H1 (cell line): Measurements from ENCODE around the gene ABTB1. TPM values are rescaled to one million over a fixed set of nuclear protein-coding genes. Genes with fewer than 3 reads are reported as not detected.

ENCODE experiments used
- CTCF ChIA-PET: fragments of 300-600 bp; sonication (Branson Sonifier 250); formaldehyde crosslinking; loops from one replicate; lab custom pipeline; 2021; ENCODE audit not compliant: partially characterized antibody; lab: Charles Lee
- POLR2A ChIA-PET: fragments of 300-600 bp; sonication (Branson Sonifier 250); formaldehyde crosslinking; loops from one replicate; lab custom pipeline; 2021; ENCODE audit warnings: inconsistent platforms; ENCODE audit not compliant: partially characterized antibody; lab: Charles Lee
- DNase-seq, 2 experiments: peaks; one replicate each; pipeline versions ENCODE4 v3.0.0 to v3.0.0-alpha.2; 2010 to 2022; ENCODE audit warnings: low spot score in 2 of 2, low read depth in 1 of 2, mixed read lengths in 1 of 2
- FAIRE-seq: peaks from 2 replicates; lab custom pipeline; 2011; peaks lifted over from hg19 to GRCh38; lab: Jason Lieb, UNC
- H2AFZ ChIP-seq: 2 replicates; pipeline ENCODE4 v1.8.1; 2012; ENCODE audit warnings: low read length, inconsistent platforms
- H2AK5ac ChIP-seq: 2 replicates; pipeline ENCODE4 v1.6.1; 2013; ENCODE audit warnings: low read depth, low read length
- H2BK120ac ChIP-seq: replicated peaks from 2 replicates; pipeline ENCODE3; 2013; ENCODE audit warnings: low read depth, low read length, inconsistent platforms
- H2BK12ac ChIP-seq: 2 replicates; pipeline ENCODE4 v1.6.1; 2013; ENCODE audit warnings: low read depth, low read length
- H2BK15ac ChIP-seq: 2 replicates; pipeline ENCODE4 v1.6.1; 2013; ENCODE audit warnings: low read length
- H2BK20ac ChIP-seq: 2 replicates; pipeline ENCODE4 v1.6.1; 2013; ENCODE audit warnings: low read length
- H2BK5ac ChIP-seq: 2 replicates; pipeline ENCODE4 v1.6.1; 2013; ENCODE audit warnings: low read depth, low read length
- H3K14ac ChIP-seq: 2 replicates; pipeline ENCODE4 v1.6.1; 2013; ENCODE audit warnings: inconsistent platforms; ENCODE audit not compliant: insufficient read length
- H3K18ac ChIP-seq: 2 replicates; pipeline ENCODE4 v1.6.1; 2013; ENCODE audit warnings: low read length; ENCODE audit errors: extremely low read depth
- H3K23ac ChIP-seq: 2 replicates; pipeline ENCODE4 v1.6.1; 2013; ENCODE audit warnings: inconsistent platforms; ENCODE audit not compliant: insufficient read length
- H3K23me2 ChIP-seq: 2 replicates; pipeline ENCODE4 v1.6.1; 2013; ENCODE audit warnings: low read depth, low read length
- H3K27ac ChIP-seq: 2 replicates; pipeline ENCODE4 v1.6.1; 2011; ENCODE audit warnings: low read depth, low read length, inconsistent platforms
- H3K27me3 ChIP-seq, 4 experiments: replicated peaks in 1 of 4; 1 replicate in 1 of 4; 2 replicates in 3 of 4; pipeline versions ENCODE4 v1.6.1 to v1.8.1; 2011 to 2013; ENCODE audit warnings: low read length in 3 of 4, mild to moderate bottlenecking in 3 of 4, inconsistent platforms in 2 of 4, mixed read lengths in 2 of 4, moderate library complexity in 1 of 4; ENCODE audit not compliant: control insufficient read depth in 3 of 4, insufficient read depth in 3 of 4; ENCODE audit errors: extremely low read depth in 1 of 4
- H3K36me3 ChIP-seq, 4 experiments: 2 replicates each; pipeline versions ENCODE4 v1.6.1 to v1.8.1; 2011 to 2013; ENCODE audit warnings: mild to moderate bottlenecking in 4 of 4, low read length in 3 of 4, moderate library complexity in 2 of 4, control low read depth in 1 of 4, inconsistent platforms in 1 of 4; ENCODE audit not compliant: insufficient read depth in 4 of 4, control insufficient read depth in 2 of 4
- H3K4ac ChIP-seq: replicated peaks from 2 replicates; pipeline ENCODE3; 2013; ENCODE audit warnings: low read length, low read depth, mixed read lengths, inconsistent platforms; ENCODE audit not compliant: insufficient read length
- H3K4me1 ChIP-seq, 4 experiments: replicated peaks in 1 of 4; 1 replicate in 1 of 4; 2 replicates in 3 of 4; pipeline versions ENCODE4 v1.6.1 to v1.8.1; 2011 to 2013; ENCODE audit warnings: low read length in 3 of 4, inconsistent platforms in 2 of 4, mixed read lengths in 1 of 4; ENCODE audit not compliant: insufficient read depth in 4 of 4, control insufficient read depth in 3 of 4
- H3K4me2 ChIP-seq, 2 experiments: 2 replicates each; pipeline versions ENCODE4 v1.6.1 to v1.8.1; 2011 to 2013; ENCODE audit warnings: low read depth in 2 of 2, low read length in 2 of 2, control low read depth in 1 of 2, inconsistent platforms in 1 of 2, mild to moderate bottlenecking in 1 of 2; ENCODE audit not compliant: insufficient read depth in 1 of 2
- H3K4me3 ChIP-seq, 4 experiments: fragments of 200-600, 300-600 bp in 1 of 4; sonication (generic), shearing (Covaris generic), sonication (Bioruptor Twin) in 1 of 4; 2 replicates each; pipeline versions ENCODE4 v1.5.1 to v1.8.1; 2011 to 2016; ENCODE audit warnings: low read length in 4 of 4, low read depth in 3 of 4, control low read depth in 2 of 4, inconsistent platforms in 2 of 4, mild to moderate bottlenecking in 2 of 4, mixed read lengths in 1 of 4, moderate library complexity in 1 of 4; ENCODE audit not compliant: insufficient read depth in 2 of 4; ENCODE audit errors: extremely low read depth in 1 of 4
- H3K56ac ChIP-seq: replicated peaks from 2 replicates; pipeline ENCODE3; 2013; ENCODE audit warnings: low read depth, mild to moderate bottlenecking, mixed read lengths, low read length, inconsistent platforms; ENCODE audit not compliant: insufficient read length
- H3K79me1 ChIP-seq: 2 replicates; pipeline ENCODE4 v1.6.1; 2013; ENCODE audit warnings: low read depth, low read length, control low read depth
- H3K79me2 ChIP-seq, 2 experiments: 2 replicates each; pipeline versions ENCODE4 v1.6.1 to v1.8.1; 2012 to 2013; ENCODE audit warnings: low read length in 2 of 2, mild to moderate bottlenecking in 2 of 2, inconsistent platforms in 1 of 2; ENCODE audit not compliant: insufficient read depth in 2 of 2, control insufficient read depth in 1 of 2
- H3K9ac ChIP-seq, 4 experiments: replicated peaks in 1 of 4; 1 replicate in 1 of 4; 2 replicates in 3 of 4; pipeline versions ENCODE4 v1.6.1 to v1.8.1; 2011 to 2013; ENCODE audit warnings: low read depth in 3 of 4, low read length in 3 of 4, control low read depth in 2 of 4, mild to moderate bottlenecking in 2 of 4, moderate library complexity in 2 of 4, inconsistent platforms in 1 of 4; ENCODE audit errors: extremely low read depth in 1 of 4
- H3K9me3 ChIP-seq, 2 experiments: 2 replicates each; pipeline versions ENCODE4 v1.6.1 to v1.8.1; 2012 to 2013; ENCODE audit warnings: mild to moderate bottlenecking in 2 of 2, moderate library complexity in 2 of 2, control low read depth in 1 of 2, inconsistent platforms in 1 of 2, low read depth in 1 of 2, low read length in 1 of 2, mixed read lengths in 1 of 2; ENCODE audit not compliant: insufficient read depth in 2 of 2
- H4K20me1 ChIP-seq, 2 experiments: replicated peaks in 1 of 2; 2 replicates each; pipeline versions ENCODE3 to v1.8.1; 2011 to 2013; ENCODE audit warnings: inconsistent platforms in 2 of 2, low read length in 2 of 2, mild to moderate bottlenecking in 1 of 2; ENCODE audit not compliant: insufficient read depth in 2 of 2, control insufficient read depth in 1 of 2
- H4K5ac ChIP-seq: 2 replicates; pipeline ENCODE4 v1.6.1; 2013; ENCODE audit warnings: low read length, low read depth, mixed read lengths, inconsistent platforms; ENCODE audit not compliant: insufficient read length
- H4K8ac ChIP-seq: 2 replicates; pipeline ENCODE4 v1.8.0; 2013; ENCODE audit warnings: mild to moderate bottlenecking, moderate library complexity, low read length, inconsistent platforms; ENCODE audit not compliant: insufficient read depth; ENCODE audit errors: extremely low read depth
- H4K91ac ChIP-seq: replicated peaks from 2 replicates; pipeline ENCODE3; 2013; ENCODE audit warnings: low read length, mixed read lengths, inconsistent platforms; ENCODE audit not compliant: insufficient read length
- SIN3A ChIP-seq, 2 experiments: IDR thresholded peaks in 1 of 2; conservative IDR thresholded peaks in 1 of 2; 2 replicates each; pipeline ENCODE4 v1.6.1; 2011 to 2012; ENCODE audit warnings: low read length in 2 of 2, improper control_type of control experiment in 1 of 2, low read depth in 1 of 2, mild to moderate bottlenecking in 1 of 2
- SRF ChIP-seq: IDR thresholded peaks from 2 replicates; pipeline ENCODE4 v1.6.1; 2011; ENCODE audit warnings: mild to moderate bottlenecking, low read depth, low read length, moderate library complexity
- SUZ12 ChIP-seq: fragments of 200-600 bp; sonication (generic); IDR thresholded peaks from 2 replicates; pipeline ENCODE4 v1.6.1; 2012; ENCODE audit warnings: mild to moderate bottlenecking, inconsistent platforms, low read length, moderate library complexity, mixed read lengths
- WGBS, 2 experiments: shearing (Covaris generic) in 1 of 2; methylation state at CpG; one replicate each; pipeline versions ENCODE4 v1.1.6 to v1.1.7; 2013 to 2015; ENCODE audit warnings: low lambda C conversion rate in 2 of 2, mixed read lengths in 2 of 2, inconsistent platforms in 1 of 2, low coverage in 1 of 2, missing lambda C conversion rate in 1 of 2; ENCODE audit not compliant: insufficient replicate concordance in 2 of 2, insufficient coverage in 1 of 2, insufficient read length in 1 of 2; ENCODE audit errors: extremely low coverage in 1 of 2, missing lambda C conversion rate in 1 of 2; 5-methylcytosine and 5-hydroxymethylcytosine counted together
- polyA plus RNA-seq, 7 experiments: library from polyadenylated mRNA; depleted of rRNA in 3 of 7; stranded (reverse) in 5 of 7; unstranded in 2 of 7; fragments of >200 nt in 5 of 7; fragments of 200-250 nt in 2 of 7; gene quantifications; 1 replicate in 5 of 7; 2 replicates in 1 of 7; 4 replicates in 1 of 7; pipeline versions ENCODE4 v1.2.1 to v1.2.3, GENCODE V29; 2011 to 2013; ENCODE audit warnings: missing spikeins in 2 of 7, mixed read lengths in 2 of 7
- total RNA-seq: library from RNA; stranded (reverse); fragmentation: NEBNext Ultra II Directional; extraction: Animal tissue kit (Norgen Biotek cat#: 25700); gene quantifications from 2 replicates; pipeline ENCODE4 v1.2.1, GENCODE V29; 2021
- TF ChIP-seq, protein P1 (sequence below), 3 experiments: IDR thresholded peaks; 1 replicate in 2 of 3; 2 replicates in 1 of 3; pipeline versions ENCODE4 v1.5.1 to v1.6.1; 2011; ENCODE audit warnings: low read length in 3 of 3, mild to moderate bottlenecking in 3 of 3, inconsistent platforms in 2 of 3, low read depth in 1 of 3, moderate library complexity in 1 of 3; ENCODE audit not compliant: insufficient read depth in 1 of 3; ENCODE audit errors: control extremely low read depth in 1 of 3
- TF ChIP-seq, protein P2 (sequence below): IDR thresholded peaks from 2 replicates; pipeline ENCODE4 v1.6.1; 2012; ENCODE audit warnings: inconsistent platforms
- TF ChIP-seq, protein P3 (sequence below): IDR thresholded peaks from 2 replicates; pipeline ENCODE4 v1.6.1; 2012; ENCODE audit warnings: low read length, inconsistent platforms

Gene ABTB1
- total and polyA plus RNA-seq, 2 of the 8 experiments (the other 6 are each of a cell fraction or from before 2014, with no cell fraction given): 7.1 to 9.4 TPM

DNA sequence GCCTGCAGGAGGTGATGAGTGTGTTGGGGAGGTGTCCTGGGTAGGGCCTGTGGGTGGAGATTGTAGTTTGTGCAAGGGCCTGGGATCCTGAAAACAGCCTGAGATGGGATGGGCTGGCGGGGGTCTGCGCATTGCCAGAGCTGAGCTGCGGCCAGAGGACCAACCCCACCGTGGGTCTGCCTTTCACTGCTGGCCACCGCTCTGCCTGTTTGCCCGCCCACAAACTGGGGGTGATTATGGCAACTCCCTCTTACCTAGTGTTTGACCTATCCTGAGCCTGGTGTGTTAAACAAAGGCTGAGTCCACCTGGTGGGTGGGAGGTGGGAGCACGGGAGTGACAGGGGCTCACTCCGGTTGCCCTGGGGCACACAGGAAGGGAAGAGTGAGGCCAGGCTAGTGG lies 9.8 kb downstream of the ABTB1 start:
- H4K91ac ChIP-seq: no peak overlapping the region
- no peak overlapping the region for H2BK120ac ChIP-seq
- H2BK20ac ChIP-seq: no peak overlapping the region; the same call in 1 of the 2 replicates
- no peak overlapping the region for H3K23ac ChIP-seq
- H3K79me2 ChIP-seq: no peaks in the 10 kb centered on the region
- no peak overlapping the region for H2AK5ac ChIP-seq
- H2BK12ac ChIP-seq: peak overlapping the region; percentile 50; the same call in 1 of the 2 replicates
- H3K4me2 ChIP-seq: no peak overlapping the region; a peak in 1 of 4 replicates
- no peak for FAIRE-seq
- H3K18ac ChIP-seq: peak overlapping the region; percentile 48; the same call in 1 of the 2 replicates
- H2BK15ac ChIP-seq: peak overlapping the region; percentile 81; the same call in 1 of the 2 replicates
- peak overlapping the region; percentile 22 for H4K5ac ChIP-seq
- peaks cover 0 to 6% (median 4%) of the 10 kb centered on the region in 4 experiments; a peak in 4 of 7 replicates for H3K4me1 ChIP-seq
- H3K9ac ChIP-seq: no peak overlapping the region
- ChIA-PET CTCF (interaction anchor here (0.7 to 9.6 kb wide), 12 partner anchors 10 to 277 kb away, joined by 3 to 172 read pairs (median 4); no protein-coding TSS in a partner anchor), POLR2A (interaction anchor here (0.6 kb wide), 1 partner anchor 34 kb away, joined by 4 read pairs; no protein-coding TSS in a partner anchor)
- H3K56ac ChIP-seq: no peak overlapping the region
- peak in 1 of 2 experiments; percentile 48 for DNase-seq
- peaks cover 16% of the 10 kb centered on the region; the same call in 1 of the 2 replicates for H3K23me2 ChIP-seq
- no peak overlapping the region for H2AFZ ChIP-seq
- H4K20me1 ChIP-seq: peaks cover 0 to 2% of the 10 kb centered on the region in 2 experiments
- H3K27ac ChIP-seq: no peak overlapping the region
- 0 out of 2 replicates have a peak overlapping the region, but pooled peaks have one; percentile 35 for H2BK5ac ChIP-seq
- H3K4me3 ChIP-seq: no peak overlapping the region
- no peaks in the 10 kb centered on the region for H3K36me3 ChIP-seq
- no peak overlapping the region; the same call in 1 of the 2 replicates for H4K8ac ChIP-seq
- no peaks in the 10 kb centered on the region for H3K27me3 ChIP-seq
- no peak overlapping the region for H3K4ac ChIP-seq
- no peak overlapping the region for H3K14ac ChIP-seq
- H3K79me1 ChIP-seq: no peaks in the 10 kb centered on the region
- 74% methylated on average over 8 of the region's 8 CpGs; no CpG with 5 or more reads in 1 of the 2 experiments for WGBS, 2 experiments
- H3K9me3 ChIP-seq: no peaks in the 10 kb centered on the region
- TF ChIP-seq, protein P1, sequence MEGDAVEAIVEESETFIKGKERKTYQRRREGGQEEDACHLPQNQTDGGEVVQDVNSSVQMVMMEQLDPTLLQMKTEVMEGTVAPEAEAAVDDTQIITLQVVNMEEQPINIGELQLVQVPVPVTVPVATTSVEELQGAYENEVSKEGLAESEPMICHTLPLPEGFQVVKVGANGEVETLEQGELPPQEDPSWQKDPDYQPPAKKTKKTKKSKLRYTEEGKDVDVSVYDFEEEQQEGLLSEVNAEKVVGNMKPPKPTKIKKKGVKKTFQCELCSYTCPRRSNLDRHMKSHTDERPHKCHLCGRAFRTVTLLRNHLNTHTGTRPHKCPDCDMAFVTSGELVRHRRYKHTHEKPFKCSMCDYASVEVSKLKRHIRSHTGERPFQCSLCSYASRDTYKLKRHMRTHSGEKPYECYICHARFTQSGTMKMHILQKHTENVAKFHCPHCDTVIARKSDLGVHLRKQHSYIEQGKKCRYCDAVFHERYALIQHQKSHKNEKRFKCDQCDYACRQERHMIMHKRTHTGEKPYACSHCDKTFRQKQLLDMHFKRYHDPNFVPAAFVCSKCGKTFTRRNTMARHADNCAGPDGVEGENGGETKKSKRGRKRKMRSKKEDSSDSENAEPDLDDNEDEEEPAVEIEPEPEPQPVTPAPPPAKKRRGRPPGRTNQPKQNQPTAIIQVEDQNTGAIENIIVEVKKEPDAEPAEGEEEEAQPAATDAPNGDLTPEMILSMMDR (IDR thresholded peaks at IDR 0.05; ENCODE audit: control extremely low read depth in 1 of 3, insufficient read depth in 1 of 3, low read depth in 1 of 3, low read length in 3 of 3): peak in 1 of 3 experiments; percentile 6; a peak in 1 of 4 replicates
- no peak for TF ChIP-seq SUZ12
- no peak for TF ChIP-seq SIN3A (conservative IDR thresholded peaks at IDR 0.05 in 1 of 2, IDR thresholded peaks at IDR 0.05 in 1 of 2; ENCODE audit: low read depth in 1 of 2, low read length in 2 of 2)
- TF ChIP-seq, protein P2, sequence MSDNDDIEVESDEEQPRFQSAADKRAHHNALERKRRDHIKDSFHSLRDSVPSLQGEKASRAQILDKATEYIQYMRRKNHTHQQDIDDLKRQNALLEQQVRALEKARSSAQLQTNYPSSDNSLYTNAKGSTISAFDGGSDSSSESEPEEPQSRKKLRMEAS: no peak
- TF ChIP-seq, protein P3, sequence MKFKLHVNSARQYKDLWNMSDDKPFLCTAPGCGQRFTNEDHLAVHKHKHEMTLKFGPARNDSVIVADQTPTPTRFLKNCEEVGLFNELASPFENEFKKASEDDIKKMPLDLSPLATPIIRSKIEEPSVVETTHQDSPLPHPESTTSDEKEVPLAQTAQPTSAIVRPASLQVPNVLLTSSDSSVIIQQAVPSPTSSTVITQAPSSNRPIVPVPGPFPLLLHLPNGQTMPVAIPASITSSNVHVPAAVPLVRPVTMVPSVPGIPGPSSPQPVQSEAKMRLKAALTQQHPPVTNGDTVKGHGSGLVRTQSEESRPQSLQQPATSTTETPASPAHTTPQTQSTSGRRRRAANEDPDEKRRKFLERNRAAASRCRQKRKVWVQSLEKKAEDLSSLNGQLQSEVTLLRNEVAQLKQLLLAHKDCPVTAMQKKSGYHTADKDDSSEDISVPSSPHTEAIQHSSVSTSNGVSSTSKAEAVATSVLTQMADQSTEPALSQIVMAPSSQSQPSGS: no peak
- TF ChIP-seq SRF: no peak
